HepG2 (cell line): ENCODE measurements around the gene GPS1. TPM values are rescaled to one million over a fixed set of nuclear protein-coding genes. Genes with fewer than 3 reads are reported as not detected.
A peak's percentile ranks its signal among the peaks of the same experiment; 100 is the strongest.

ENCODE experiments used
- ATAC-seq: fragments of 200-7000 bp; cut with Tn5 transposase; 3 replicates; pipeline ENCODE4 v1.9.1; 2020; ENCODE audit warnings: mild to moderate bottlenecking, moderate library complexity
- BruUV-seq: library from RNA; stranded (reverse); fragments of 400-500 nt; replicated peaks from 2 replicates; lab custom pipeline; 2021; lab: Mats Ljungman, UMichigan
- CTCF ChIA-PET: fragments of 300-600 bp; formaldehyde crosslinking; extraction: SDS; loops from one replicate; lab custom pipeline; 2021; ENCODE audit warnings: low total read pairs, inconsistent platforms, low intra/inter-chr PET ratio; lab: Yijun Ruan, JAX
- POLR2A ChIA-PET: fragments of 350-600 bp; sonication (Branson Sonifier 250); formaldehyde crosslinking; loops from one replicate; lab custom pipeline; 2020; ENCODE audit warnings: antibody characterized with exemption, inconsistent platforms; lab: Yijun Ruan, JAX
- DNase-seq: peaks from one replicate; pipeline ENCODE4 v3.0.0-alpha.2; 2015; ENCODE audit warnings: low spot score
- FAIRE-seq: peaks from 3 replicates; lab custom pipeline; 2011; peaks lifted over from hg19 to GRCh38; lab: Jason Lieb, UNC
- H2AFZ ChIP-seq: one replicate; pipeline ENCODE4 v1.6.1; 2011; ENCODE audit warnings: low read length, inconsistent platforms
- H3K27ac ChIP-seq: fragments of 300-600 bp; 3 replicates; pipeline ENCODE4 v1.8.0; 2011; ENCODE audit warnings: mixed run types, mild to moderate bottlenecking, mixed read lengths, low read length, inconsistent platforms; ENCODE audit not compliant: insufficient read depth; ENCODE audit errors: extremely low read length
- H3K27me3 ChIP-seq, 2 experiments: fragments of 200-600 bp in 1 of 2; 2 replicates in 1 of 2; 3 replicates in 1 of 2; pipeline versions ENCODE4 v1.6.0 to v1.8.0; 2011; ENCODE audit warnings: low read length in 2 of 2, mild to moderate bottlenecking in 2 of 2, moderate library complexity in 2 of 2, inconsistent platforms in 1 of 2; ENCODE audit not compliant: insufficient read depth in 2 of 2, control insufficient read depth in 1 of 2
- H3K36me3 ChIP-seq, 2 experiments: fragments of 200-600 bp in 1 of 2; replicated peaks in 1 of 2; 2 replicates in 1 of 2; 3 replicates in 1 of 2; pipeline versions ENCODE4 v1.5.1 to v1.8.0; 2011; ENCODE audit warnings: low read length in 2 of 2, inconsistent platforms in 1 of 2; ENCODE audit not compliant: insufficient read depth in 2 of 2, control insufficient read depth in 1 of 2
- H3K4me1 ChIP-seq: 2 replicates; pipeline ENCODE4 v1.5.1; 2012; ENCODE audit warnings: low read length, inconsistent platforms; ENCODE audit not compliant: insufficient read depth
- H3K4me2 ChIP-seq: 2 replicates; pipeline ENCODE4 v1.6.0; 2011; ENCODE audit warnings: low read depth, low read length, inconsistent platforms
- H3K4me3 ChIP-seq, 3 experiments: fragments of 200-600 bp in 1 of 3; sonication (generic), shearing (Covaris generic) in 1 of 3; replicated peaks in 1 of 3; 2 replicates each; pipeline ENCODE4 v1.5.1; 2011 to 2016; ENCODE audit warnings: low read length in 3 of 3, inconsistent platforms in 2 of 3, low read depth in 2 of 3, mild to moderate bottlenecking in 2 of 3, control low read depth in 1 of 3, mixed read lengths in 1 of 3; ENCODE audit not compliant: insufficient read depth in 1 of 3
- H3K79me2 ChIP-seq: one replicate; pipeline ENCODE4 v1.6.1; 2011; ENCODE audit warnings: low read length, inconsistent platforms; ENCODE audit not compliant: insufficient read depth
- H3K9ac ChIP-seq: 2 replicates; pipeline ENCODE4 v1.6.0; 2011; ENCODE audit warnings: mild to moderate bottlenecking, low read depth, low read length, inconsistent platforms; ENCODE audit not compliant: insufficient read depth
- H3K9me3 ChIP-seq: 2 replicates; pipeline ENCODE4 v1.5.1; 2012; ENCODE audit warnings: mild to moderate bottlenecking, low read length
- H4K20me1 ChIP-seq: 2 replicates; pipeline ENCODE4 v1.6.0; 2011; ENCODE audit warnings: inconsistent platforms, mild to moderate bottlenecking, low read length, moderate library complexity; ENCODE audit not compliant: insufficient read depth
- AGO2 ChIP-seq: fragments of 200-400 bp; formaldehyde crosslinking; optimal IDR thresholded peaks from 2 replicates; pipeline ENCODE3; 2017; ENCODE audit warnings: mild to moderate bottlenecking, low read depth, low read length, moderate library complexity
- FOXC1 ChIP-seq: sonication (generic); formaldehyde crosslinking; IDR thresholded peaks from 2 replicates; pipeline ENCODE4 v1.8.0; 2022; ENCODE audit warnings: mild to moderate bottlenecking, missing genetic modification reagents, borderline replicate concordance
- GZF1 ChIP-seq: sonication (generic); formaldehyde crosslinking; IDR thresholded peaks from 2 replicates; pipeline ENCODE4 v1.5.1; 2020; ENCODE audit warnings: mild to moderate bottlenecking, missing genetic modification reagents
- HMGA1 ChIP-seq: sonication (generic); formaldehyde crosslinking; conservative IDR thresholded peaks from 2 replicates; pipeline ENCODE4 v1.4.0; 2020; ENCODE audit warnings: missing genetic modification reagents
- JUN ChIP-seq: sonication (generic); formaldehyde crosslinking; IDR thresholded peaks from 2 replicates; pipeline ENCODE4 v1.4.0; 2020; ENCODE audit warnings: mild to moderate bottlenecking, missing genetic modification reagents
- MED8 ChIP-seq: sonication (generic); formaldehyde crosslinking; IDR thresholded peaks from 2 replicates; pipeline ENCODE4 v1.8.1; 2023; ENCODE audit warnings: mild to moderate bottlenecking, missing genetic modification reagents; ENCODE audit not compliant: insufficient replicate concordance
- NFKB2 ChIP-seq: sonication (generic); formaldehyde crosslinking; IDR thresholded peaks from 2 replicates; pipeline ENCODE4 v1.4.0; 2020; ENCODE audit warnings: missing genetic modification reagents, borderline replicate concordance
- RBFOX2 ChIP-seq: fragments of 200-400 bp; formaldehyde crosslinking; IDR thresholded peaks from 2 replicates; pipeline ENCODE4 v1.6.1; 2017; ENCODE audit warnings: low read depth, mild to moderate bottlenecking, low read length
- TAF15 ChIP-seq: fragments of 200-400 bp; formaldehyde crosslinking; IDR thresholded peaks from one replicate; pipeline ENCODE4 v1.6.1; 2018; ENCODE audit warnings: mild to moderate bottlenecking, low read depth, low read length; ENCODE audit not compliant: poor library complexity, severe bottlenecking
- ZNF343 ChIP-seq: sonication (generic); formaldehyde crosslinking; IDR thresholded peaks from 2 replicates; pipeline ENCODE4 v1.4.0; 2020; ENCODE audit warnings: mild to moderate bottlenecking, missing genetic modification reagents
- ZNF615 ChIP-seq: sonication (generic); formaldehyde crosslinking; IDR thresholded peaks from 2 replicates; pipeline ENCODE4 v1.5.0; 2020; ENCODE audit warnings: mild to moderate bottlenecking, missing genetic modification reagents, borderline replicate concordance
- WGBS: methylation state at CpG from one replicate; pipeline ENCODE4 v1.1.6; 2017; ENCODE audit warnings: low lambda C conversion rate; 5-methylcytosine and 5-hydroxymethylcytosine counted together
- in situ Hi-C: cut with HindIII; loops from 2 replicates; pipeline ENCODE4 v1.10.0; 2017; ENCODE audit warnings: low pct_unique_long_range_greater_than_20kb; ENCODE audit not compliant: extremely low pct_ligation_motif_present
- intact Hi-C: fragments of 100-400 bp; cut with micrococcal nuclease; formaldehyde crosslinking; loops from one replicate; pipeline ENCODE4 v1.10.0; 2022; ENCODE audit not compliant: unreplicated experiment
- polyA plus RNA-seq, 8 experiments: library from polyadenylated mRNA; depleted of rRNA in 3 of 8; stranded (reverse) in 7 of 8; unstranded in 1 of 8; fragments of >200 nt; fragmentation: Illumina TruSeq in 4 of 8; extraction: Trizol in 4 of 8; gene quantifications; 2 replicates each; pipeline versions ENCODE4 v1.2.1 to v1.2.3, GENCODE V29; 2011 to 2016; ENCODE audit warnings: low read depth in 4 of 8, missing spikeins in 1 of 8, mixed read lengths in 1 of 8; ENCODE audit not compliant: insufficient read depth in 1 of 8
- total RNA-seq, 5 experiments: library from RNA; depleted of rRNA; stranded (reverse); fragments of >200 nt; fragmentation: Illumina TruSeq; extraction: Trizol; gene quantifications; 2 replicates each; pipeline ENCODE4 v1.2.3, GENCODE V29; 2016; ENCODE audit warnings: low read depth in 1 of 5
- TF ChIP-seq, protein P1 (sequence below): sonication (generic); formaldehyde crosslinking; IDR thresholded peaks from 2 replicates; pipeline ENCODE4 v1.8.1; 2023; ENCODE audit warnings: missing genetic modification reagents, mild to moderate bottlenecking, borderline replicate concordance
- TF ChIP-seq, protein P2 (sequence below): IDR thresholded peaks from 2 replicates; pipeline ENCODE4 v1.6.1; 2016; ENCODE audit warnings: low read depth, missing genetic modification reagents, missing compliant biosample characterization
- TF ChIP-seq, protein P3 (sequence below): sonication (generic); formaldehyde crosslinking; IDR thresholded peaks from 2 replicates; pipeline ENCODE4 v1.4.0; 2020; ENCODE audit warnings: mild to moderate bottlenecking, missing genetic modification reagents, borderline replicate concordance
- TF ChIP-seq, protein P4 (sequence below): sonication (generic); formaldehyde crosslinking; IDR thresholded peaks from 2 replicates; pipeline ENCODE4 v1.4.0; 2020; ENCODE audit warnings: mild to moderate bottlenecking, missing genetic modification reagents

The GPS1 gene
- total and polyA plus RNA-seq, 2 of the 13 experiments (the other 11 are each of a cell fraction or from before 2014, with no cell fraction given) = 124 to 128 TPM

DNA sequence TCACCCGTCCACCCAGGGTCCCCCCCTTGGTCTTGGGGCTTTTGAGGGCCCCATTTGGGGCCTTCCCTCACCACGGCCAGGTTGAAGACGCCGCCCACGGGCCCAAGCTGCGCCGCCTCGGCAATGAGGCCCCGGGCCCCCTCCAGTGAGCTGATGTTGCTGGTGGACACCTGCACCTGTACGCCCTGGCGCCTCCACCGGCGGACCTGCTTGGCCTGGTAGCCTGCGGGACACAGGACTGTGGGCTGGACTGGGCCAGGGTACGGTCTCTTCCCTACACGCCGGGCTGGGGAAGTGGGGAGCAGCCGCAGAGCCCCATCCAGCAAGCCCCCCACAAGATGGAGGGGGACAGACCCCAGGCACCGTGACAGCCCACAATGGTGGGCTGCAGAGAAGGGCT is 30.8 kb downstream of the GPS1 start:
- ChIA-PET CTCF (no interaction called here), POLR2A (no interaction called here)
- H3K9ac ChIP-seq = no peak overlapping the region
- no TSS peak for BruUV-seq
- H3K4me3 ChIP-seq = no peak overlapping the region
- H3K27ac ChIP-seq = no peak overlapping the region
- H3K4me2 ChIP-seq = no peak overlapping the region
- in situ Hi-C loops (no loop called here), intact Hi-C loops (no loop called here)
- 99% methylated on average over 14 of the region's 19 CpGs for WGBS
- no peaks in the 10 kb centered on the region for H3K9me3 ChIP-seq
- FAIRE-seq (no peak), DNase-seq (no peak), ATAC-seq (no peak)
- no peak overlapping the region for H2AFZ ChIP-seq
- H3K4me1 ChIP-seq = no peaks in the 10 kb centered on the region
- peaks cover 61% of the 10 kb centered on the region for H4K20me1 ChIP-seq
- H3K36me3 ChIP-seq = peaks cover 76 to 89% of the 10 kb centered on the region in 2 experiments
- H3K27me3 ChIP-seq = no peaks in the 10 kb centered on the region
- H3K79me2 ChIP-seq = peaks cover 2% of the 10 kb centered on the region
- TF ChIP-seq FOXC1 (CRISPR knock-in tag) (no peak), JUN (CRISPR knock-in tag) (no peak), RBFOX2 (peak; percentile 81), NFKB2 (0 out of 2 replicates have a peak, but pooled peaks have one; percentile 21), AGO2 (peak; percentile 81), MED8 (CRISPR knock-in tag) (no peak), TAF15 (peak; percentile 27), GZF1 (CRISPR knock-in tag) (no peak), HMGA1 (CRISPR knock-in tag) (no peak), ZNF615 (CRISPR knock-in tag) (no peak), ZNF343 (CRISPR knock-in tag) (no peak)
- TF ChIP-seq, protein P1, sequence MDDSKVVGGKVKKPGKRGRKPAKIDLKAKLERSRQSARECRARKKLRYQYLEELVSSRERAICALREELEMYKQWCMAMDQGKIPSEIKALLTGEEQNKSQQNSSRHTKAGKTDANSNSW = no peak
- TF ChIP-seq, protein P2, sequence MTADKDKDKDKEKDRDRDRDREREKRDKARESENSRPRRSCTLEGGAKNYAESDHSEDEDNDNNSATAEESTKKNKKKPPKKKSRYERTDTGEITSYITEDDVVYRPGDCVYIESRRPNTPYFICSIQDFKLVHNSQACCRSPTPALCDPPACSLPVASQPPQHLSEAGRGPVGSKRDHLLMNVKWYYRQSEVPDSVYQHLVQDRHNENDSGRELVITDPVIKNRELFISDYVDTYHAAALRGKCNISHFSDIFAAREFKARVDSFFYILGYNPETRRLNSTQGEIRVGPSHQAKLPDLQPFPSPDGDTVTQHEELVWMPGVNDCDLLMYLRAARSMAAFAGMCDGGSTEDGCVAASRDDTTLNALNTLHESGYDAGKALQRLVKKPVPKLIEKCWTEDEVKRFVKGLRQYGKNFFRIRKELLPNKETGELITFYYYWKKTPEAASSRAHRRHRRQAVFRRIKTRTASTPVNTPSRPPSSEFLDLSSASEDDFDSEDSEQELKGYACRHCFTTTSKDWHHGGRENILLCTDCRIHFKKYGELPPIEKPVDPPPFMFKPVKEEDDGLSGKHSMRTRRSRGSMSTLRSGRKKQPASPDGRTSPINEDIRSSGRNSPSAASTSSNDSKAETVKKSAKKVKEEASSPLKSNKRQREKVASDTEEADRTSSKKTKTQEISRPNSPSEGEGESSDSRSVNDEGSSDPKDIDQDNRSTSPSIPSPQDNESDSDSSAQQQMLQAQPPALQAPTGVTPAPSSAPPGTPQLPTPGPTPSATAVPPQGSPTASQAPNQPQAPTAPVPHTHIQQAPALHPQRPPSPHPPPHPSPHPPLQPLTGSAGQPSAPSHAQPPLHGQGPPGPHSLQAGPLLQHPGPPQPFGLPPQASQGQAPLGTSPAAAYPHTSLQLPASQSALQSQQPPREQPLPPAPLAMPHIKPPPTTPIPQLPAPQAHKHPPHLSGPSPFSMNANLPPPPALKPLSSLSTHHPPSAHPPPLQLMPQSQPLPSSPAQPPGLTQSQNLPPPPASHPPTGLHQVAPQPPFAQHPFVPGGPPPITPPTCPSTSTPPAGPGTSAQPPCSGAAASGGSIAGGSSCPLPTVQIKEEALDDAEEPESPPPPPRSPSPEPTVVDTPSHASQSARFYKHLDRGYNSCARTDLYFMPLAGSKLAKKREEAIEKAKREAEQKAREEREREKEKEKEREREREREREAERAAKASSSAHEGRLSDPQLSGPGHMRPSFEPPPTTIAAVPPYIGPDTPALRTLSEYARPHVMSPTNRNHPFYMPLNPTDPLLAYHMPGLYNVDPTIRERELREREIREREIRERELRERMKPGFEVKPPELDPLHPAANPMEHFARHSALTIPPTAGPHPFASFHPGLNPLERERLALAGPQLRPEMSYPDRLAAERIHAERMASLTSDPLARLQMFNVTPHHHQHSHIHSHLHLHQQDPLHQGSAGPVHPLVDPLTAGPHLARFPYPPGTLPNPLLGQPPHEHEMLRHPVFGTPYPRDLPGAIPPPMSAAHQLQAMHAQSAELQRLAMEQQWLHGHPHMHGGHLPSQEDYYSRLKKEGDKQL (CRISPR knock-in tag) = no peak
- TF ChIP-seq, protein P3, sequence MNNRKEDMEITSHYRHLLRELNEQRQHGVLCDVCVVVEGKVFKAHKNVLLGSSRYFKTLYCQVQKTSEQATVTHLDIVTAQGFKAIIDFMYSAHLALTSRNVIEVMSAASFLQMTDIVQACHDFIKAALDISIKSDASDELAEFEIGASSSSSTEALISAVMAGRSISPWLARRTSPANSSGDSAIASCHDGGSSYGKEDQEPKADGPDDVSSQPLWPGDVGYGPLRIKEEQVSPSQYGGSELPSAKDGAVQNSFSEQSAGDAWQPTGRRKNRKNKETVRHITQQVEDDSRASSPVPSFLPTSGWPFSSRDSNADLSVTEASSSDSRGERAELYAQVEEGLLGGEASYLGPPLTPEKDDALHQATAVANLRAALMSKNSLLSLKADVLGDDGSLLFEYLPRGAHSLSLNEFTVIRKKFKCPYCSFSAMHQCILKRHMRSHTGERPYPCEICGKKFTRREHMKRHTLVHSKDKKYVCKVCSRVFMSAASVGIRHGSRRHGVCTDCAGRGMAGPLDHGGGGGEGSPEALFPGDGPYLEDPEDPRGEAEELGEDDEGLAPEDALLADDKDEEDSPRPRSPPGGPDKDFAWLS (CRISPR knock-in tag) = no peak
- TF ChIP-seq, protein P4, sequence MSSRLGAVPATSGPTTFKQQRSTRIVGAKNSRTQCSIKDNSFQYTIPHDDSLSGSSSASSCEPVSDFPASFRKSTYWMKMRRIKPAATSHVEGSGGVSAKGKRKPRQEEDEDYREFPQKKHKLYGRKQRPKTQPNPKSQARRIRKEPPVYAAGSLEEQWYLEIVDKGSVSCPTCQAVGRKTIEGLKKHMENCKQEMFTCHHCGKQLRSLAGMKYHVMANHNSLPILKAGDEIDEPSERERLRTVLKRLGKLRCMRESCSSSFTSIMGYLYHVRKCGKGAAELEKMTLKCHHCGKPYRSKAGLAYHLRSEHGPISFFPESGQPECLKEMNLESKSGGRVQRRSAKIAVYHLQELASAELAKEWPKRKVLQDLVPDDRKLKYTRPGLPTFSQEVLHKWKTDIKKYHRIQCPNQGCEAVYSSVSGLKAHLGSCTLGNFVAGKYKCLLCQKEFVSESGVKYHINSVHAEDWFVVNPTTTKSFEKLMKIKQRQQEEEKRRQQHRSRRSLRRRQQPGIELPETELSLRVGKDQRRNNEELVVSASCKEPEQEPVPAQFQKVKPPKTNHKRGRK (CRISPR knock-in tag) = no peak
